ENCODE results near the gene DVL1. TPM values are rescaled to one million over a fixed set of nuclear protein-coding genes. Genes with fewer than 3 reads are reported as not detected.

Gene DVL1
- total and polyA plus RNA-seq, 2 of the 13 experiments (the other 11 are each of a cell fraction or from before 2014, with no cell fraction given), result 30.8 to 60.4 TPM

- TF ChIP-seq ETV6 (CRISPR knock-in tag; conservative IDR thresholded peaks at IDR 0.05) (no peak), ZNF451 (CRISPR knock-in tag; IDR thresholded peaks at IDR 0.05) (no peak; the same call in 1 of the 2 replicates), AGO2 (optimal IDR thresholded peaks at IDR 0.05; ENCODE audit: low read depth, low read length) (peak; percentile 16), FOXO1 (CRISPR knock-in tag; IDR thresholded peaks at IDR 0.05) (no peak), CCDC6 (CRISPR knock-in tag; IDR thresholded peaks at IDR 0.05) (0 out of 2 replicates have a peak, but pooled peaks have one; percentile 30), EHMT2 (IDR thresholded peaks at IDR 0.05; ENCODE audit: borderline replicate concordance, low read depth, low read length) (no peak), ZFP36L1 (CRISPR knock-in tag; IDR thresholded peaks at IDR 0.05) (no peak), XBP1 (CRISPR knock-in tag; IDR thresholded peaks at IDR 0.05) (no peak), ZNF720 (CRISPR knock-in tag; IDR thresholded peaks at IDR 0.05) (no peak), SP140L (CRISPR knock-in tag; IDR thresholded peaks at IDR 0.05; ENCODE audit: borderline replicate concordance) (no peak), SNAPC4 (CRISPR knock-in tag; IDR thresholded peaks at IDR 0.05) (0 out of 2 replicates have a peak, but pooled peaks have one; percentile 8), HDAC1 (CRISPR knock-in tag; IDR thresholded peaks at IDR 0.05) (no peak; the same call in 1 of the 2 replicates)
- TF ChIP-seq, protein P1, sequence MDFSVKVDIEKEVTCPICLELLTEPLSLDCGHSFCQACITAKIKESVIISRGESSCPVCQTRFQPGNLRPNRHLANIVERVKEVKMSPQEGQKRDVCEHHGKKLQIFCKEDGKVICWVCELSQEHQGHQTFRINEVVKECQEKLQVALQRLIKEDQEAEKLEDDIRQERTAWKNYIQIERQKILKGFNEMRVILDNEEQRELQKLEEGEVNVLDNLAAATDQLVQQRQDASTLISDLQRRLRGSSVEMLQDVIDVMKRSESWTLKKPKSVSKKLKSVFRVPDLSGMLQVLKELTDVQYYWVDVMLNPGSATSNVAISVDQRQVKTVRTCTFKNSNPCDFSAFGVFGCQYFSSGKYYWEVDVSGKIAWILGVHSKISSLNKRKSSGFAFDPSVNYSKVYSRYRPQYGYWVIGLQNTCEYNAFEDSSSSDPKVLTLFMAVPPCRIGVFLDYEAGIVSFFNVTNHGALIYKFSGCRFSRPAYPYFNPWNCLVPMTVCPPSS (IDR thresholded peaks at IDR 0.05), result no peak
- TF ChIP-seq, protein P2, sequence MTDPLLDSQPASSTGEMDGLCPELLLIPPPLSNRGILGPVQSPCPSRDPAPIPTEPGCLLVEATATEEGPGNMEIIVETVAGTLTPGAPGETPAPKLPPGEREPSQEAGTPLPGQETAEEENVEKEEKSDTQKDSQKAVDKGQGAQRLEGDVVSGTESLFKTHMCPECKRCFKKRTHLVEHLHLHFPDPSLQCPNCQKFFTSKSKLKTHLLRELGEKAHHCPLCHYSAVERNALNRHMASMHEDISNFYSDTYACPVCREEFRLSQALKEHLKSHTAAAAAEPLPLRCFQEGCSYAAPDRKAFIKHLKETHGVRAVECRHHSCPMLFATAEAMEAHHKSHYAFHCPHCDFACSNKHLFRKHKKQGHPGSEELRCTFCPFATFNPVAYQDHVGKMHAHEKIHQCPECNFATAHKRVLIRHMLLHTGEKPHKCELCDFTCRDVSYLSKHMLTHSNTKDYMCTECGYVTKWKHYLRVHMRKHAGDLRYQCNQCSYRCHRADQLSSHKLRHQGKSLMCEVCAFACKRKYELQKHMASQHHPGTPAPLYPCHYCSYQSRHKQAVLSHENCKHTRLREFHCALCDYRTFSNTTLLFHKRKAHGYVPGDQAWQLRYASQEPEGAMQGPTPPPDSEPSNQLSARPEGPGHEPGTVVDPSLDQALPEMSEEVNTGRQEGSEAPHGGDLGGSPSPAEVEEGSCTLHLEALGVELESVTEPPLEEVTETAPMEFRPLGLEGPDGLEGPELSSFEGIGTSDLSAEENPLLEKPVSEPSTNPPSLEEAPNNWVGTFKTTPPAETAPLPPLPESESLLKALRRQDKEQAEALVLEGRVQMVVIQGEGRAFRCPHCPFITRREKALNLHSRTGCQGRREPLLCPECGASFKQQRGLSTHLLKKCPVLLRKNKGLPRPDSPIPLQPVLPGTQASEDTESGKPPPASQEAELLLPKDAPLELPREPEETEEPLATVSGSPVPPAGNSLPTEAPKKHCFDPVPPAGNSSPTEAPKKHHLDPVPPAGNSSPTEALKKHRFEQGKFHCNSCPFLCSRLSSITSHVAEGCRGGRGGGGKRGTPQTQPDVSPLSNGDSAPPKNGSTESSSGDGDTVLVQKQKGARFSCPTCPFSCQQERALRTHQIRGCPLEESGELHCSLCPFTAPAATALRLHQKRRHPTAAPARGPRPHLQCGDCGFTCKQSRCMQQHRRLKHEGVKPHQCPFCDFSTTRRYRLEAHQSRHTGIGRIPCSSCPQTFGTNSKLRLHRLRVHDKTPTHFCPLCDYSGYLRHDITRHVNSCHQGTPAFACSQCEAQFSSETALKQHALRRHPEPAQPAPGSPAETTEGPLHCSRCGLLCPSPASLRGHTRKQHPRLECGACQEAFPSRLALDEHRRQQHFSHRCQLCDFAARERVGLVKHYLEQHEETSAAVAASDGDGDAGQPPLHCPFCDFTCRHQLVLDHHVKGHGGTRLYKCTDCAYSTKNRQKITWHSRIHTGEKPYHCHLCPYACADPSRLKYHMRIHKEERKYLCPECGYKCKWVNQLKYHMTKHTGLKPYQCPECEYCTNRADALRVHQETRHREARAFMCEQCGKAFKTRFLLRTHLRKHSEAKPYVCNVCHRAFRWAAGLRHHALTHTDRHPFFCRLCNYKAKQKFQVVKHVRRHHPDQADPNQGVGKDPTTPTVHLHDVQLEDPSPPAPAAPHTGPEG (CRISPR knock-in tag; IDR thresholded peaks at IDR 0.05), result peak; percentile 48
- TF ChIP-seq, protein P3, sequence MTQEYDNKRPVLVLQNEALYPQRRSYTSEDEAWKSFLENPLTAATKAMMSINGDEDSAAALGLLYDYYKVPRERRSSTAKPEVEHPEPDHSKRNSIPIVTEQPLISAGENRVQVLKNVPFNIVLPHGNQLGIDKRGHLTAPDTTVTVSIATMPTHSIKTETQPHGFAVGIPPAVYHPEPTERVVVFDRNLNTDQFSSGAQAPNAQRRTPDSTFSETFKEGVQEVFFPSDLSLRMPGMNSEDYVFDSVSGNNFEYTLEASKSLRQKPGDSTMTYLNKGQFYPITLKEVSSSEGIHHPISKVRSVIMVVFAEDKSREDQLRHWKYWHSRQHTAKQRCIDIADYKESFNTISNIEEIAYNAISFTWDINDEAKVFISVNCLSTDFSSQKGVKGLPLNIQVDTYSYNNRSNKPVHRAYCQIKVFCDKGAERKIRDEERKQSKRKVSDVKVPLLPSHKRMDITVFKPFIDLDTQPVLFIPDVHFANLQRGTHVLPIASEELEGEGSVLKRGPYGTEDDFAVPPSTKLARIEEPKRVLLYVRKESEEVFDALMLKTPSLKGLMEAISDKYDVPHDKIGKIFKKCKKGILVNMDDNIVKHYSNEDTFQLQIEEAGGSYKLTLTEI (CRISPR knock-in tag; conservative IDR thresholded peaks at IDR 0.05), result no peak
Measured at GRCh38 chr1:1305300-1306069, 43.7 kb downstream of the DVL1 start (continued).

All from HepG2 (cell line).